ENCODE measurements around the gene GPRASP1. TPM values are rescaled to one million over a fixed set of nuclear protein-coding genes. Genes with fewer than 3 reads are reported as not detected.
"Not testable (repeated sequence)": the region's sequence is repeated elsewhere in the genome, so short reads cannot be mapped to it uniquely, and the experiment has no call there.

Gene GPRASP1
- total RNA-seq, 1 donor from 2014 or later = 5.0 TPM

GRCh38 chrX:102672856-102673255 lies 21.6 kb downstream of the GPRASP1 start:
- TF ChIP-seq CTCF (IDR thresholded peaks at IDR 0.05) = no peak
- H3K27ac ChIP-seq = no peak overlapping the region
- no peaks in the 10 kb centered on the region for H3K4me1 ChIP-seq
- no peak overlapping the region for H3K4me3 ChIP-seq
- no peaks in the 10 kb centered on the region for H3K27me3 ChIP-seq (ENCODE audit: low read depth)
- H3K36me3 ChIP-seq = no peaks in the 10 kb centered on the region
- intact Hi-C loops (cut with DNase I) = no loop called here
- no peaks in the 10 kb centered on the region for H3K9me3 ChIP-seq
- no peak for ATAC-seq
- DNase-seq = no peak

GRCh38 chrX:102677479-102677878 lies 26.2 kb downstream of the GPRASP1 start:
- ATAC-seq; H3K4me3 ChIP-seq; H3K9me3 ChIP-seq; H3K27ac ChIP-seq; DNase-seq; H3K4me1 ChIP-seq; intact Hi-C loops (cut with DNase I); H3K27me3 ChIP-seq (ENCODE audit: low read depth); H3K36me3 ChIP-seq: not testable (repeated sequence)

GRCh38 chrX:102684772-102685520 lies 33.7 kb downstream of the GPRASP1 start:
- no peak for DNase-seq
- intact Hi-C loops (cut with DNase I) = no loop called here

GRCh38 chrX:102694749-102695148 lies 43.5 kb downstream of the GPRASP1 start:
- no peaks in the 10 kb centered on the region for H3K27me3 ChIP-seq (ENCODE audit: low read depth)
- H3K27ac ChIP-seq = no peak overlapping the region
- H3K4me1 ChIP-seq = no peaks in the 10 kb centered on the region
- H3K36me3 ChIP-seq = no peaks in the 10 kb centered on the region
- no peaks in the 10 kb centered on the region for H3K9me3 ChIP-seq
- no peak for TF ChIP-seq CTCF (IDR thresholded peaks at IDR 0.05)
- H3K4me3 ChIP-seq = no peak overlapping the region
- ATAC-seq = no peak
- no peak for DNase-seq
- intact Hi-C loops (cut with DNase I) = no loop called here

More at GRCh38 chrX:102684772-102685520, 33.7 kb downstream of the GPRASP1 start:
- Histone ChIP-seq H3K36me3 (no peaks in the 10 kb centered on the region), H3K4me1 (no peaks in the 10 kb centered on the region), H3K27me3 (ENCODE audit: low read depth) (no peaks in the 10 kb centered on the region), H3K27ac (no peak overlapping the region), H3K4me3 (no peak overlapping the region), H3K9me3 (peaks cover 8% of the 10 kb centered on the region)
- TF ChIP-seq CTCF (IDR thresholded peaks at IDR 0.05) = no peak
- no peak for ATAC-seq

GRCh38 chrX:102696306-102696705 lies 45.0 kb downstream of the GPRASP1 start:
- no peak for TF ChIP-seq CTCF (IDR thresholded peaks at IDR 0.05)
- intact Hi-C loops (cut with DNase I) = no loop called here
- DNase-seq = no peak
- no peaks in the 10 kb centered on the region for H3K36me3 ChIP-seq
- H3K4me1 ChIP-seq = no peaks in the 10 kb centered on the region
- H3K4me3 ChIP-seq = no peak overlapping the region
- H3K27ac ChIP-seq = no peak overlapping the region
- no peaks in the 10 kb centered on the region for H3K9me3 ChIP-seq
- no peaks in the 10 kb centered on the region for H3K27me3 ChIP-seq (ENCODE audit: low read depth)
- no peak for ATAC-seq

- H3K4me3 ChIP-seq = no peak overlapping the region
- DNase-seq = no peak
- no peak for TF ChIP-seq CTCF (IDR thresholded peaks at IDR 0.05)
- no peaks in the 10 kb centered on the region for H3K9me3 ChIP-seq
- H3K27ac ChIP-seq = no peak overlapping the region
- intact Hi-C loops (cut with DNase I) = no loop called here
- no peaks in the 10 kb centered on the region for H3K27me3 ChIP-seq (ENCODE audit: low read depth)
- ATAC-seq = no peak
- no peaks in the 10 kb centered on the region for H3K36me3 ChIP-seq
- no peaks in the 10 kb centered on the region for H3K4me1 ChIP-seq
These were observed 46.2 kb downstream of the GPRASP1 start for GRCh38 chrX:102697494-102697893.

Other genes starting within 250 kb of the GPRASP1 start
- 1.0 TPM for gene NXF2B, start 211.5 kb upstream of the GPRASP1 start, total RNA-seq
- gene TCP11X2, start 179.7 kb upstream of the GPRASP1 start, total RNA-seq = 0.27 TPM
- 1.8 TPM for gene TMSB15A, start 134.7 kb upstream of the GPRASP1 start, total RNA-seq
- gene ARMCX5, start 52.0 kb upstream of the GPRASP1 start, total RNA-seq = 11.3 TPM
- gene GPRASP2, start 61.0 kb downstream of the GPRASP1 start, total RNA-seq = 7.9 TPM
- 4.5 TPM for gene GPRASP3, start 69.3 kb downstream of the GPRASP1 start, total RNA-seq

Measured in lower lobe of right lung (tissue), 2 donors.